GM19351 (cell line): Measurements from ENCODE around the gene PTPRB.
A peak's percentile ranks its signal among the peaks of the same experiment; 100 is the strongest.

ENCODE experiments used
- ATAC-seq: cut with Tn5 transposase; IDR thresholded peaks from one replicate; pipeline ENCODE4 v1.9.1; 2021; ENCODE audit warnings: mild to moderate bottlenecking, moderate library complexity; ENCODE audit not compliant: unreplicated experiment

PTPRB gene

GRCh38 chr12:70637303-70638085, at the start of gene PTPRB:
Gene PTPRB (minus strand): TSS chr12:70637429. CDS start chr12:70637395, 34 bp downstream.
- ATAC-seq, result no peak

- no peak for ATAC-seq
These were observed 49.7 kb upstream of the PTPRB start for GRCh38 chr12:70686907-70687306.

GRCh38 chr12:70686299-70686698, 49.1 kb upstream of the PTPRB start:
- no peak for ATAC-seq

GRCh38 chr12:70683976-70684375, 46.7 kb upstream of the PTPRB start:
- ATAC-seq, result no peak

- ATAC-seq, result no peak
These were observed 34.5 kb upstream of the PTPRB start for GRCh38 chr12:70671698-70672097.

- no peak for ATAC-seq
These were observed 33.7 kb upstream of the PTPRB start for GRCh38 chr12:70670948-70671347.

GRCh38 chr12:70667253-70667652, 30.0 kb upstream of the PTPRB start:
- ATAC-seq, result no peak

- no peak for ATAC-seq
These were observed 29.1 kb upstream of the PTPRB start for GRCh38 chr12:70666364-70666763.

- no peak for ATAC-seq
These were observed 27.2 kb upstream of the PTPRB start for GRCh38 chr12:70664465-70664881.

GRCh38 chr12:70663838-70664237, 26.6 kb upstream of the PTPRB start:
- ATAC-seq, result no peak

- no peak for ATAC-seq
These were observed 24.4 kb upstream of the PTPRB start for GRCh38 chr12:70661466-70662161.

- peak; percentile 55 for ATAC-seq
These were observed 23.5 kb upstream of the PTPRB start for GRCh38 chr12:70660620-70661219.

- no peak for ATAC-seq
These were observed 22.9 kb upstream of the PTPRB start for GRCh38 chr12:70660002-70660604.

GRCh38 chr12:70659077-70659606, 21.9 kb upstream of the PTPRB start:
- no peak for ATAC-seq

- no peak for ATAC-seq
These were observed 20.5 kb upstream of the PTPRB start for GRCh38 chr12:70657616-70658286.

- ATAC-seq, result no peak
These were observed 15.2 kb upstream of the PTPRB start for GRCh38 chr12:70652451-70652850.

- ATAC-seq, result no peak
These were observed 11.6 kb upstream of the PTPRB start for GRCh38 chr12:70648831-70649230.

- ATAC-seq, result no peak
These were observed 11.0 kb upstream of the PTPRB start for GRCh38 chr12:70648191-70648590.

GRCh38 chr12:70646850-70647249, 9.6 kb upstream of the PTPRB start:
- ATAC-seq, result no peak

- no peak for ATAC-seq
These were observed 8.5 kb upstream of the PTPRB start for GRCh38 chr12:70645494-70646317.
